GM19468 (cell line): Measurements from ENCODE around the gene GORAB.

Experiments used
- ATAC-seq: cut with Tn5 transposase; IDR thresholded peaks from one replicate; pipeline ENCODE4 v1.9.1; 2021; ENCODE audit warnings: mild to moderate bottlenecking, moderate library complexity, moderate number of reproducible peaks; ENCODE audit not compliant: unreplicated experiment; ENCODE audit errors: extremely low read depth

The GORAB gene

GRCh38 chr1:170531758-170532657 lies at the start of gene GORAB:
GORAB (plus strand) TSS chr1:170532166; CDS start chr1:170532224, 58 bp downstream.
- peak; percentile 91 for ATAC-seq

- ATAC-seq = no peak
These were observed 48.9 kb upstream of the GORAB start for GRCh38 chr1:170483051-170483450.

- ATAC-seq = no peak
These were observed 44.5 kb upstream of the GORAB start for GRCh38 chr1:170487503-170487902.

- ATAC-seq = no peak
These were observed 40.7 kb upstream of the GORAB start for GRCh38 chr1:170491291-170491690.

- ATAC-seq = no peak
These were observed 37.6 kb upstream of the GORAB start for GRCh38 chr1:170494369-170494768.

- no peak for ATAC-seq
These were observed 37.0 kb upstream of the GORAB start for GRCh38 chr1:170495006-170495405.

- no peak for ATAC-seq
These were observed 33.1 kb upstream of the GORAB start for GRCh38 chr1:170498876-170499275.

- no peak for ATAC-seq
These were observed 28.3 kb upstream of the GORAB start for GRCh38 chr1:170503665-170504064.

GRCh38 chr1:170510163-170510562 lies 21.8 kb upstream of the GORAB start:
- no peak for ATAC-seq

GRCh38 chr1:170511038-170511437 lies 20.9 kb upstream of the GORAB start:
- no peak for ATAC-seq

GRCh38 chr1:170513138-170513537 lies 18.8 kb upstream of the GORAB start:
- no peak for ATAC-seq

GRCh38 chr1:170518185-170518834 lies 13.7 kb upstream of the GORAB start:
- no peak for ATAC-seq

GRCh38 chr1:170518965-170519364 lies 13.0 kb upstream of the GORAB start:
- ATAC-seq = no peak

- ATAC-seq = no peak
These were observed 11.4 kb upstream of the GORAB start for GRCh38 chr1:170520601-170521000.

GRCh38 chr1:170521818-170522217 lies 10.1 kb upstream of the GORAB start:
- ATAC-seq = no peak

GRCh38 chr1:170530972-170531757 lies 801 bp upstream of the GORAB start:
- ATAC-seq = no peak

- no peak for ATAC-seq
These were observed 1.3 kb downstream of the GORAB start for GRCh38 chr1:170533298-170533697.

GRCh38 chr1:170534626-170535147 lies 2.7 kb downstream of the GORAB start:
- no peak for ATAC-seq

- no peak for ATAC-seq
These were observed 3.5 kb downstream of the GORAB start for GRCh38 chr1:170535418-170535817.

GRCh38 chr1:170536924-170537551 lies 5.1 kb downstream of the GORAB start:
- ATAC-seq = no peak
